ENCODE results near the gene SST.

DNA sequence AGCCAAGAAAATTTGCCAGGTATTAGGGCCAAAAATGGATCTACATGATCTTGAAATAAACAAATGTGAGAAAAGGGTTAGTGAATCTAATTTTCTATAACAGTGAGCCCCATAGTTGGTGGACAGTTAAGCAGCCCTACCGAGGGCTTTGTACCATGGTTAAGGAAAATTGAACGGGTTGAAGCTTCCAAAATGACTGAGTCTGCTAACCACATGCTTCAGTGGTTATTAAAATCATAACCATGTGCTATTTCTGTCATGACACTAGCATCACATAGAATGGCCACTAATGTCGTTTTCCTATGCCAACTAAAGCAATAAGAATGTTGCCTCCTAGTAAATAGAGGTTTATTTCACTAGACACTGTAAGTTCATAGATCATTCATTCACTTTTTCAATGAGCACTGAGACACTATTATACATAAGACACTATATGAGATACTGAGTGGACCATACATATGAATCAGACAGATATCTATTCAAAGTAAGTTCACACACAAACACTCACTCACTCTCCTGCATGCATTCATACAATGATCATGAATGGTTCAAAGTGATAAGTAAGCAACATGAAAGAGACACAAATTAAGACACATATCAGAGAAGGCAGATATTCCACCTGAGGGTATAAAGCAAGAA is 4.3 kb downstream of the SST start:
- no peak for TF ChIP-seq L3MBTL2 (conservative IDR thresholded peaks at IDR 0.05)
- TF ChIP-seq, protein P1, sequence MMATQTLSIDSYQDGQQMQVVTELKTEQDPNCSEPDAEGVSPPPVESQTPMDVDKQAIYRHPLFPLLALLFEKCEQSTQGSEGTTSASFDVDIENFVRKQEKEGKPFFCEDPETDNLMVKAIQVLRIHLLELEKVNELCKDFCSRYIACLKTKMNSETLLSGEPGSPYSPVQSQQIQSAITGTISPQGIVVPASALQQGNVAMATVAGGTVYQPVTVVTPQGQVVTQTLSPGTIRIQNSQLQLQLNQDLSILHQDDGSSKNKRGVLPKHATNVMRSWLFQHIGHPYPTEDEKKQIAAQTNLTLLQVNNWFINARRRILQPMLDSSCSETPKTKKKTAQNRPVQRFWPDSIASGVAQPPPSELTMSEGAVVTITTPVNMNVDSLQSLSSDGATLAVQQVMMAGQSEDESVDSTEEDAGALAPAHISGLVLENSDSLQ (IDR thresholded peaks at IDR 0.05) = no peak
- TF ChIP-seq TARDBP (IDR thresholded peaks at IDR 0.05) = no peak
- TF ChIP-seq ELF4 (IDR thresholded peaks at IDR 0.05) = no peak
- TF ChIP-seq SP1 (IDR thresholded peaks at IDR 0.05) = no peak
- TF ChIP-seq SUZ12 (IDR thresholded peaks at IDR 0.05) = no peak
- TF ChIP-seq CTBP1 (IDR thresholded peaks at IDR 0.05; ENCODE audit: borderline replicate concordance) = no peak
- TF ChIP-seq HDGF (IDR thresholded peaks at IDR 0.05; ENCODE audit: borderline replicate concordance) = no peak
- TF ChIP-seq BHLHE40 (IDR thresholded peaks at IDR 0.05; ENCODE audit: borderline replicate concordance) = no peak

All from HEK293T (cell line).